ENCODE results near the gene APRT. TPM values are rescaled to one million over a fixed set of nuclear protein-coding genes. Genes with fewer than 3 reads are reported as not detected.

Gene APRT, protein sequence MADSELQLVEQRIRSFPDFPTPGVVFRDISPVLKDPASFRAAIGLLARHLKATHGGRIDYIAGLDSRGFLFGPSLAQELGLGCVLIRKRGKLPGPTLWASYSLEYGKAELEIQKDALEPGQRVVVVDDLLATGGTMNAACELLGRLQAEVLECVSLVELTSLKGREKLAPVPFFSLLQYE
- 100 to 1,000 TPM; 200 to 230 TPM for total RNA-seq
- 93.5 TPM for polyA plus RNA-seq (2013, experiment 1 of 2)
- 91.5 TPM for polyA plus RNA-seq (2013, experiment 2 of 2)
- long read RNA-seq, experiment 1, transcript APRT-210 (2 exons, 490 nt) = major isoform, 5 of 325 reads
- long read RNA-seq, experiment 1, partial matches to known transcripts = 100 of 325 reads
- long read RNA-seq, experiment 1, other reads (novel, unspliced or antisense) = 216 of 325 reads
- long read RNA-seq, experiment 2, transcript APRT-210 (2 exons, 490 nt) = minor isoform, 14 of 305 reads
- long read RNA-seq, experiment 2, transcript APRT-201 (5 exons, 947 nt) = major isoform, 206 of 305 reads
- long read RNA-seq, experiment 2, transcript APRT-202 (5 exons, 664 nt) = minor isoform, 37 of 305 reads
- long read RNA-seq, experiment 2, partial matches to known transcripts = 4 of 305 reads
- long read RNA-seq, experiment 2, other reads (novel, unspliced or antisense) = 29 of 305 reads
- long read RNA-seq, experiment 3, transcript APRT-201 (5 exons, 947 nt) = major isoform, 177 of 282 reads
- long read RNA-seq, experiment 3, transcript APRT-202 (5 exons, 664 nt) = minor isoform, 19 of 282 reads
- long read RNA-seq, experiment 3, transcript APRT-206 (2 exons, 437 nt) = minor isoform, 6 of 282 reads
- long read RNA-seq, experiment 3, transcript APRT-205 (2 exons, 584 nt) = minor isoform, 9 of 282 reads
- long read RNA-seq, experiment 3, partial matches to known transcripts = 13 of 282 reads
- long read RNA-seq, experiment 3, other reads (novel, unspliced or antisense) = 54 of 282 reads
- long read RNA-seq, experiment 4, transcript APRT-201 (5 exons, 947 nt) = major isoform, 325 of 341 reads
- long read RNA-seq, experiment 4, partial matches to known transcripts = 2 of 341 reads
- long read RNA-seq, experiment 4, other reads (novel, unspliced or antisense) = 12 of 341 reads

DNA sequence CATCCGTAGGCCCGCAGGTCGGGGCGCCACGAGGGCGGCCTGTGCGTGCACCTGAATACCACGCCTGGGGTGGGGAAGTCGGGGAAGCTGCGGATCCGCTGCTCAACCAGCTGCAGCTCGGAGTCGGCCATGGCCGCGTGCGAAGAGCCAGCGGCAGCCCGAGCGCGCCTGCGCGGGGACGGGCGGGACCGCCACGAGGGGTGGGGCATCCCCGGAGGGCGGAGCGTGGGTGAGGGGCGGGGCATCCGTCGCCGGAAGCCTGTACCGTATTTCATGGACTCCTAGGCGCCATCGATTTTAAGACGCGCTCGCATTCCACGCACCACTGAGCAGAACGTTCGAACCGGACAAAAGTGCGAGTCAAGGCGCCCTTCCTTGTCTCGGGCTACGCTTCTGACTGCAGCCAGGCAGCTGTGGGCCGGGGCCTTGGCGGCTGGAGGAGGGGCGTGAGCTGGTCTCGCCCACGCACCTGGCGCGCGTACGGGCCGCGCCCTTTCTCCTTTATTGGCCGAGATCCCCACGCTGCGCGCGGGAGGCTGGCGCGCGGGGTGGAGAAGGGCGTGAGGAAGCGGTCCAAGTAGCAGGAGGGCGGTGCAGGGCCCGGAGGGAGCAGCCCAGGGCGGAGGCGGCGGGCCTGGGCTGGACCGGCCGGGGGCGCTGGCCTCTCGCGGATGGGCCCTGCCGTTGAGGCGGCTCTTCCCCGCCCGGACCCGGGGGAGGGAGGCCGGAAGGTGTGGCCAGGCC, at the start of gene APRT:
TSS of gene APRT (minus strand) at position 160 of the 744 bp plus-strand sequence. CDS start at position 131, 29 bp downstream.
- peak within 1 kb of the TSS; percentile 91 for H3K27ac ChIP-seq (ENCODE audit: low read depth, low read length)
- peaks cover 9% of the 10 kb centered on the region for H3K4me1 ChIP-seq (ENCODE audit: control insufficient read depth, insufficient read depth, low read length)
- peaks cover 23% of the 10 kb centered on the region for H3K36me3 ChIP-seq (ENCODE audit: control insufficient read depth, insufficient read depth, low read length)
- Mint-ChIP-seq H3K9me3 (no peaks in the 10 kb centered on the region), H3K27ac (peak within 1 kb of the TSS; percentile 95), H3K4me1 (peaks cover 5% of the 10 kb centered on the region), H3K4me3 (peak within 1 kb of the TSS; percentile 75), H3K36me3 (ENCODE audit: low read depth) (peaks cover 23% of the 10 kb centered on the region), H3K27me3 (ENCODE audit: insufficient read depth) (no peaks in the 10 kb centered on the region)
- H3K9me3 ChIP-seq (ENCODE audit: control insufficient read depth, low read length) = no peaks in the 10 kb centered on the region
- H3K9ac ChIP-seq (ENCODE audit: extremely low read depth, low read length, poor library complexity, severe bottlenecking) = peak within 1 kb of the TSS; percentile 68
- TF ChIP-seq, protein P1, sequence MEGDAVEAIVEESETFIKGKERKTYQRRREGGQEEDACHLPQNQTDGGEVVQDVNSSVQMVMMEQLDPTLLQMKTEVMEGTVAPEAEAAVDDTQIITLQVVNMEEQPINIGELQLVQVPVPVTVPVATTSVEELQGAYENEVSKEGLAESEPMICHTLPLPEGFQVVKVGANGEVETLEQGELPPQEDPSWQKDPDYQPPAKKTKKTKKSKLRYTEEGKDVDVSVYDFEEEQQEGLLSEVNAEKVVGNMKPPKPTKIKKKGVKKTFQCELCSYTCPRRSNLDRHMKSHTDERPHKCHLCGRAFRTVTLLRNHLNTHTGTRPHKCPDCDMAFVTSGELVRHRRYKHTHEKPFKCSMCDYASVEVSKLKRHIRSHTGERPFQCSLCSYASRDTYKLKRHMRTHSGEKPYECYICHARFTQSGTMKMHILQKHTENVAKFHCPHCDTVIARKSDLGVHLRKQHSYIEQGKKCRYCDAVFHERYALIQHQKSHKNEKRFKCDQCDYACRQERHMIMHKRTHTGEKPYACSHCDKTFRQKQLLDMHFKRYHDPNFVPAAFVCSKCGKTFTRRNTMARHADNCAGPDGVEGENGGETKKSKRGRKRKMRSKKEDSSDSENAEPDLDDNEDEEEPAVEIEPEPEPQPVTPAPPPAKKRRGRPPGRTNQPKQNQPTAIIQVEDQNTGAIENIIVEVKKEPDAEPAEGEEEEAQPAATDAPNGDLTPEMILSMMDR (conservative IDR thresholded peaks at IDR 0.05) = peak; percentile 68
- peak; percentile 98 for DNase-seq
- H3K4me3 ChIP-seq (ENCODE audit: low read length) = peak within 1 kb of the TSS; percentile 86
- 0% methylated on average over 27 to 84 of the region's 84 CpGs for WGBS, 2 experiments (ENCODE audit: insufficient coverage in 1 of 2, insufficient read length in 1 of 2)
- H3K27me3 ChIP-seq (ENCODE audit: control insufficient read depth, insufficient read depth, low read length, poor library complexity, severe bottlenecking) = no peaks in the 10 kb centered on the region

DNA sequence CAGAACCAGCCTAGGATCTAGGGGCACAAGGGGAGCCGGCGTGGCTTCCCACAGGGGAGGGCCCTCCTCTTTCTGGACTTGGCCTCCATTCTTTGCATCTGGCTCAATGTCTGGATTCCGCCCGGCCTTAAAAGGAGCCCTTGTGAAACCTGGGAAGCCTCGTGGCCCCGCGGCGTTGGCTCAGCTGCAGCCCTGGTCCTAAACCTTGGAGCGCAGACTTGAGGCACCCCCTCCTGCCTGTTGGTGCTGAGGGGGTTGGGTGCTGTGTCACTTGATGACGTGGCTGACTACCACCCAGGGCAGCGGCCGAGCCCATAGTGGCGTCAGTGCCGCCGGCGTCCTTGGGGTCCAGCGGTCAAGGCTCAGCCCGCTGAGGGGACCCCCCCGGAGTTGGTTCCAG, 49.6 kb upstream of the APRT start:
- Mint-ChIP-seq H3K4me1 (peaks cover 4% of the 10 kb centered on the region), H3K27ac (no peak overlapping the region), H3K4me3 (no peak overlapping the region), H3K9me3 (no peaks in the 10 kb centered on the region), H3K27me3 (ENCODE audit: insufficient read depth) (no peaks in the 10 kb centered on the region), H3K36me3 (ENCODE audit: low read depth) (peaks cover 37% of the 10 kb centered on the region)
- 95 to 96% methylated on average over 9 to 19 of the region's 19 CpGs for WGBS, 2 experiments (ENCODE audit: insufficient coverage in 1 of 2, insufficient read length in 1 of 2)
- TF ChIP-seq, protein P1 (conservative IDR thresholded peaks at IDR 0.05) = no peak
- no peak overlapping the region for H3K4me3 ChIP-seq (ENCODE audit: low read length)
- peaks cover 29% of the 10 kb centered on the region for H3K36me3 ChIP-seq (ENCODE audit: control insufficient read depth, insufficient read depth, low read length)
- no peak overlapping the region for H3K27ac ChIP-seq (ENCODE audit: low read depth, low read length)
- no peaks in the 10 kb centered on the region for H3K9me3 ChIP-seq (ENCODE audit: control insufficient read depth, low read length)
- DNase-seq = no peak
- no peaks in the 10 kb centered on the region for H3K27me3 ChIP-seq (ENCODE audit: control insufficient read depth, insufficient read depth, low read length, poor library complexity, severe bottlenecking)
- H3K9ac ChIP-seq (ENCODE audit: extremely low read depth, low read length, poor library complexity, severe bottlenecking) = no peak overlapping the region
- no peaks in the 10 kb centered on the region for H3K4me1 ChIP-seq (ENCODE audit: control insufficient read depth, insufficient read depth, low read length)

Measured in endodermal cell (in vitro differentiated cells).